Activated CD4-positive, alpha-beta T cell treated with anti-CD3 and anti-CD28 coated beads for 48 hours (primary cell): ENCODE results near the gene UBR2.
"Not testable (repeated sequence)": the region's sequence is repeated elsewhere in the genome, so short reads cannot be mapped to it uniquely, and the experiment has no call there.

Experiments
- DNase-seq: peaks from one replicate; pipeline ENCODE4 v3.0.0-alpha.2; 2020

Gene UBR2

DNA sequence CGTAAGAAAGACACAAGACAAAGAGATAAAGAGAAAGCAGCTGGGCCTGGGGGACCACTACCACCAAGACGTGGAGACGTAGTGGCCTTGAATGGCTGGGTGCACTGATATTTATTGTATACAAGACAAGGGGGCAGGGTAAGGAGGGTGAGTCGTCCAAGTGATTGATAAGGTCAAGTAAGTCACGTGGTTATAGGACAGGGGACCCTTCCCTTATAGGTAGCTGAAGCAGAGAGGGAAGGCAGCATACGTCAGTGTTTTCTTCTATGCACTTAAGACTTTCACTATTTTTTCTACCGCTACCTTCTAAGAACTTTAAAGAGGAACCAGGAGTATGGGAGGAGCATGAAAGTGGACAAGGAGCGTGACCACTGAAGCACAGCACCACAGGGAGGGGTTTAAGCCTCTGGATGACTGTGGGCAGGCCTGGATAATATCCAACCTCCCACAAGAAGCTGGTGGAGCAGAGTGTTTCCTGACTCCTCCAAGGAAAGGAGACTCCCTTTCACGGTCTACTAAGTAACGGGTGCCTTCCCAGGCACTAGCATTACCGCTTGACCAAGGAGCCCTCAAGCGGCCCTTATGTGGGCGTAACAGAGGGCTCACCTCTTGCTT lies 170.1 kb downstream of the UBR2 start:
- not testable (repeated sequence) for DNase-seq

DNA sequence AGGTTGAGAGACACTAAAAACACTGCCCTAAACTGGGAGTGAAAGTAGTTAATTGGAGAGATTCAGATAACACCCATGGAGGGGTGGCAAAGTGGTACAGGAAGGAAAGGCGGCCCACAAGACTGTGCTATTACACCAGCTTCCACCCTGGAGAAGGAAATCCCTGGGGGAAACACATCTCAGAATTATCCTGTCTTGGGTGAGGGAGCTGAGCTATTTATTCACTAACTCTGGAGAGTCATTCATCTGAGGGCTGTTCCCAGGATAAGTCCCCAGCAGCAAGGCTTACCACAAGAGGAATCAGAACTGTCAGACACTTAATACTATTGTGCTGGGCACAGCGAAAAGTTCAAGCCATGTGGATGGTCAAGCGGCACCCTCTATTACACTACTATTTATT lies 172.1 kb downstream of the UBR2 start:
- DNase-seq, result no peak

DNA sequence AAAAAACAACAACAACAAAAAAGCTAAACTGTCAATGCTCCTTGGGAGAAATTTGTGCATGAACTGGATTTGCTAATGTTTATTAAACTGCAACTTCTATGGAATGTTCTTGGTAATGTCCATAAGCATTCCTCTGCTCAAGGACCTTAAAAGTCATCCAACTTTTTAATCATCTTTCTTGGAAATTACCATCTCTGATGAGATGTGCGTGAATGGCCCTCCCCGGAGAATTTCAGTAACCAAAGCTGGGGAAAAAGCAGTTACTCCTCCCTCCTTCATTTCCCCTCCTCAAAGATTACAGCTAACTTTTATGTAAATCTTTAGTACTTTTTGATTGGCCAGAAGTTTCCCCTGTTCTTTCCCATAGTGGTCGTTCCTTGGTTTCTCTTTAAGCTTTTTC lies 176.9 kb downstream of the UBR2 start:
- DNase-seq, result no peak

GRCh38 chr6:42742116-42742894 lies 178.5 kb downstream of the UBR2 start:
- DNase-seq, result no peak
